NCI-H345 treated with DMSO at 0.1 percent for 48 hours (cell line): Measurements from ENCODE around the gene KRT78.

Source experiments
- DNase-seq: peaks from one replicate; lab custom pipeline; 2025; ENCODE audit not compliant: unreplicated experiment; lab: John Stamatoyannopoulos, UW

The KRT78 gene

DNA sequence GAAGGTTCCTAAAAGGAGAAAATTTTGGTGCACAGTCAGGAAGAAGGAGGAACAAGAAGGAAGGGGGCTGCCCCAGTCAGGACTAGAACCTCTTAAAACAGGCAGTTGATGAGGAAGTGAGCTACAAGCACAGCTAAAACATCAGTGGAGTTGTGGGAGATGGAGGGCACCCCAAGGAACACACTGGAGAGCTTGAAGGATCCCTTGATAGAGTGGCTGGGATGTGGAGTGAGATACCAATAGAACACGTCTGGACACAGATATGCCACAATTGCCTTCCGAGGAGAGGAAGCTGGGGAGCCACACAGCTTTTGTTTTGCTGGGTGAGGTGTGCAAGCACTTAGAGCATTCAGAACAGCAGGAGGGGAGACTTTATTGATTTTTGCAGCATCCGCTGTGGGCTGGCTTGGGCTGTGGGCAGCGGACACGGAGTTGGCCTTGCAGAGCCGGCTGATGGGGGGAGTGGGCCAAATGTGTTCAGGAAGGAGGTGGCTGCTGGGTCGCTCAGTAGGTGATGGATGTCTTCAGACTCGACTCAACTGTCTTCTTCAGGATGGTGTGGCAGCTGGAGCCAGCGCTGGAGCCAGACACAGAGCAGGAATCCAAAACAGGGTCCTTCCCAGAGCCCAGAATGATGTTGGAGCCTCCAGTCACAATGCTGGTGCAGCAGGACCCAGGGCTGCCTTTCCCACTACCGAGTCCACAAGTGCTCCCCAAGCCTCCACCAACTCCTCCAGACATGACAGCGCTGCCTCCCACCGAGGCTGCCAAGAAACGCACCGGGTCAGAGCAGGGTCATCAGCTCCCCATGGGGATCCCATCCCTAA is 10.0 kb downstream of the KRT78 start:
- peak; percentile 39 for DNase-seq

DNA sequence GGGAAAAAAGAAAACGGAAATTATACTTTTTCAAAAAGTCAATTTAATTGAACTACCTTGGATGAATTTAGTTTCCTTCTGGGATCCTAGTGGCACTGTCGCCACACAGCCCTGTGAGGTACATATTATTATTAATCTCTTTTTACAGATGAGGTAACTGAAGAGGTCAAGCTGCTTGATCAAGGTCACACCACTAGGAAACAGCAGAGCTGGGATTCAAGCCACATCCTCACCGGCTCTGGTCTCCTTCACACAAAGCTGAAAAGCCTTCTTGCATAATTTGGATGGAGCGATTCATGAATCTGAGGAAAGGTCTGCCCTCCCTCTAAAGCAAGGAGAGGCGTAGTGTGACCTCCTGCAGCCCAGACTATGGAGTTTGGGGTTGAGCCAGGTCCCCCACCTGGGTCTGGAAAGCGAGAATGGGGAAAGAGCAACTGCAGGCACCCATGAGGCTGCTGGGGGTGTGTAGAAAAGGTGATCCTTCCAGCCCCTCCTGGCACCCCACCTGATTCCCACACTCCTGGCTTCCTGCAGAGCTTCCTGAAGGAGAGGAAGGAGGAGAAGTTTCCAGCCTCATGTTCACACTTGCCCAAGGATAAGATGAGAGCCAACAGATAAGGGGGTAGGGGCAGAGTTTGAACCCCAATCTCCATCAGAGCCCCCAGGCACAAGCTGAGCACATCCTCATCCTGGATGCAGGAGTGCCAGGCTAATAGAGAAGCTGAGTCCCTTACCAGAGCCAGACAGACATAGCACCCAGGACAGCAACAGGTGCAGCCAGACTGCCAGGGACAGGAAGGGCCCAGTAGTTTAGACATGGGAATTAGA is 10.8 kb downstream of the KRT78 start:
- DNase-seq = no peak

DNA sequence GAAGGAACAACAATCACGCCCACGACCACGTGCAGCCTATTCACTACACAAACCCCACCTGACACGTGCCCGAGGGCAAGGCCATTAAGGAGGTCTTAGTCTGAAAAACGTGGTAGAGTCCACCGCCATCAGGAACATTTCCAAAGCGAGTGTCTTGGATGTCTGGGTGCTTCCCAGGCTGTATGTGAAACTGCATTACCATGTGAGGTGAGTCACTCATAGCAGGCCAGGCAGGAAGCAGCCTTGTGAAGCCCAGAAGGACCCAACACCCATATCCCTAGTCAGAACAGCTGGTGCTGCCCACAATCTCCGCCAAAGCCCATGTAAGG is 11.4 kb downstream of the KRT78 start:
- DNase-seq = no peak

- DNase-seq = no peak
Observed at GRCh38 chr12:52836491-52837412, 12.0 kb downstream of the KRT78 start.

DNA sequence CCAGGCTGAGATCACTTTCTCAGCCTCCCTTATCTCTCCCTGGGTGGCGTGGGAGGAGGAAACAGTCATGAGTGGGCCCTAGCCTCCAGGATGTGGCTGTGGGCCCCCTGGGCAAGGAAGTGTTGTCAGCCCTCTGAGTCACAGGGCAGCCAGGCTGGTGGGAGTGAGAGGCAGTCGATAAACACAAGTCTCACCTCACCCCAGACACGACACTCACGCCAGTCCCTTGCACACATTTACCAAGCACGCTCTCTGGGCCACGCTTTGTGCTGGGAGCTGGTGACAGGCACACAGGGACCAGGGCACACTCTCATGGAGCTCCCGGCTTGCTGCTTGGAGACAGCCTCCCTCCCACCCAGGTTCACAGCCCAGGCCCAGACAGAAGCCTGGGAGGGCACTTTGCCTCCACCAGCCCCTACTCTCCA is 12.7 kb downstream of the KRT78 start:
- no peak for DNase-seq

- no peak for DNase-seq
Observed at GRCh38 chr12:52835271-52836041, 13.3 kb downstream of the KRT78 start.

DNA sequence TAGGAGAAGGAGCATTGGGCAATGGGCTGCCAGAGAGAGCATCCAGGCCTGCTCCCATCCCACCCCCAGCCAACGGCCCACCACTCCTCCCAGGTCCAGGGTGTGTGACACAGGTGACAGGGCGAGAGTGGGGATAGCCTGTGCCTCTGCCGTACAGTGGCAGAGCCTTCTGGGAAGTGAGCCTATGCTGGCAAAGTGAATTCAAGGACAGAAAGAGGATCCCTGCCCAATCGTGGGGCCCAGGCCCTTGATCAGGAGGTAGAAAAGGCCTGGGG is 14.1 kb downstream of the KRT78 start:
- DNase-seq = no peak

DNA sequence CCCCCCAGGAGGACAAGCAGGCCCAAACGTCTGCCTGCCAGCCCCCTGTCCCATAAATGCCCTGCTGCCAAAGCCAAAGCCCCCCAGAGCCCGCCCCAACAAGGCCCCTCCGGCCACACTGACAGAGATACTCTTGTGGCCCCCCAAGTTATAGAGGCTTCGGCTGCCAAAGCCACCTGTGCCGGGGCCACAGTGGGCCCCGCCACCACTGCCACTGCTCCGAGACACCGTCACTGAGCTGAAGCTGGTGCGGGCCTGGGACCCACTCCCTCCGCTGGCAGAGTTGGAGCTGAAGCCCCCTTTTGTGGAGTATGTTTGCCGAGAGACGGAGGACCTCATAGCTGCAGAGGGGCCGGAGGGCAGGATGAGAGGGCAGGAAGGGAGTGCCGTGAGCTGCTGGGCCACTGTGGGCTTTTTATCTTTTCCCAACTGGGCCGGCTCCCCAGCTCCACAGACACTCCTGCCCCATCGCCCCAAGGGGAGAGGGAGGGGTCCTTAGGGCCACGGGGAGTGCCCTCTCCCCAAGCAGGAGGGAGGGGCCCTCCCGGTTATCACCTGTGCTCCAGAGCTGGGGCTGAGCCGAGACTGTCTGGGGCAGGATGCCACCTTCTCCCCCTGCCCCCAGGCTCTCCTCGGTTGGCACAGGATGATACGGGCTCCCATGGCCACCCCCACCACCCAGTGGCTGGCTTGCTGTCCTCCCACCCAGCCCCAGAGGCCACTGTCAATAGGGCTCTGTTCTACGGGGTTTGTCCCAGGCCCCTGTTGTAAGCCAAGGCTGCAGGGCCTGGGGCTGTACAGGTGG is 14.7 kb downstream of the KRT78 start, which contains the start of gene KRT79:
Gene KRT79, minus strand, starts transcription at position 390 of the 805 bp plus-strand sequence. Its CDS starts 51 bp downstream, at position 339.
- DNase-seq = no peak

DNA sequence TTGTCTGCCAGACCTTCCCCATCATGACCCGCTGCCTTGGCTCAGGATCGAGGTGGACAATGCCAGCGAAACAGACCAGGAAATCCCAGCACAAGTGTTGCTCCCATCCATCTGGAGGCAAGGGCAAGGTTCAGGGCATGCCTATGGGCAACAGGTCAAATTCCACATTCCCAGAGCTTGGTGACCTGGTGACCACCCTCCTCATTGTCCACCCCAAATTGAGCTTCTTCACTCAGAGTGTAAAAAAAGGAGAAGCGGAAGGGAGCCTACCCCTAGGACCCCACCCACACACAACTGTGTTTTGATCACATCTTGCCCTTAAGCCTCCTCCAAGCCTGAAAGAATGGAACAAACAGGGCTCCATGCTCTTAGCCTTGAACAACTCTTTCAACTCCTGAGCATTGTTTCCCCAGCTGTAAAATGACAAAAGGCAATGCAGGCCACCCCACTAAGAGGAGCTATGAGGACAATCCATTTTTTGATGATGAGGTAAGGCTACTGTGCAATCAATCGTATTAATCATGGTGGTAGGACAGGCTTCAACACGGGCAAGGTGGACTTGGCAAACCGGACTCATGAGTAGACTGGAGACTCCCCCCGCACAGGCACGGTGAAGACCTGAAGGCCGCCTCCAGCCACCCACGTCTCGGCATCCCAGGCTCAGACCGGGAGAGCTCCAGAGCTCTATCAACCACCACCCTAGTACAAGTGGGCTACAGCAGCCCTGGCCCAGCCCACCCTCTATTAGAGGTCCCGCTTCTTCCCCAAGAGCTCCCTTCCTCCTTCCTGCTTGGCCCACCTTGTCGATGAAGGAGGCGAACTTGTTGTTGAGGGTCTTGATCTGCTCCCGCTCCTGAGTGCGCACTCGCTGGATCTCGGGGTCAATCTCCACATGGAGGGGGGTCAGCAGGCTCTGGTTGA is 15.5 kb downstream of the KRT78 start:
- DNase-seq = no peak

GRCh38 chr12:52832451-52832850 is 16.3 kb downstream of the KRT78 start:
- no peak for DNase-seq

- DNase-seq = no peak
Observed at GRCh38 chr12:52831251-52831650, 17.5 kb downstream of the KRT78 start.

DNA sequence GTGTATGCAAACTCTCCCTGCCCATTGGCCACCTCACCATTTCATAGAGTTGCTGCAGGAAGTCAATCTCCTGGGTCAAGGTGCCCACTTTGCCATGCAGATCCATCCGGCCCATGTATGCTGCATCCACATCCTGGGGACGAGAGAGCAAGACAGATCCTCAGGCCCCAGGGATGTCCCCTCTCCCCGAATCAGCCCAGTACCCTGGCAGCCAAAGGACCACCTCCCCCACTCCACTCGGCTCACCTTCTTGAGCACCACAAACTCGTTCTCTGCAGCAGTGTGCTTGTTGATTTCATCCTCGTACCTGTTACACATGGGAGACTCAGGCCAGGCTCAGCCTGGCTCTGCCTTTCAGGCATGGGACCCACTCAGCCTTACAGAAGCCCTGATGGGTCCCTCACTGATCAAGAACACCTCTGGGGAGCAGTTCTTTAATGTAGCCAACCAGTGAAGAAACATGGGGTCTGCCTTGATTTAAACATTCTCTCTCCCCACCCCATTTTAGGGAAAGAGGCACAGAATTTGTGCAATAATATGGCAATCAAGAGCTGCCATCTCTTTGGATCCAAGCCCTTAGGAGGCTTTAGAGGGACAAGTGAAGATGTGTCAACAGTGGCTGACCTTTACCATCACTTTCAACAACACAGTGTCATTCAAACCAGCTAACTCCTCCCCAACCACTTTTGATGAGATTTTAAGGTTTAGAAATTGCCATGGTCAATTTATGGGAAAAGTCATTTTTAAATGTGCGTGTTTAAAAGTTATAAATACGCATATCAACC is 18.6 kb downstream of the KRT78 start:
- no peak for DNase-seq

GRCh38 chr12:52828591-52829021 is 20.2 kb downstream of the KRT78 start:
- DNase-seq = no peak

- DNase-seq = no peak
Observed at GRCh38 chr12:52828156-52828555, 20.6 kb downstream of the KRT78 start.

GRCh38 chr12:52827499-52828090 is 21.2 kb downstream of the KRT78 start:
- no peak for DNase-seq

- no peak for DNase-seq
Observed at GRCh38 chr12:52826611-52827498, 21.9 kb downstream of the KRT78 start.

GRCh38 chr12:52825961-52826360 is 22.8 kb downstream of the KRT78 start:
- DNase-seq = no peak
